OCI-LY3 (cell line): ENCODE results near the gene FABP6.
A peak's percentile ranks its signal among the peaks of the same experiment; 100 is the strongest.

ENCODE experiments used
- H2AFZ ChIP-seq: fragments of 200-600, 300-600 bp; shearing (Covaris generic); 2 replicates; pipeline ENCODE4 v1.6.0; 2014; ENCODE audit warnings: antibody characterized with exemption, low read depth, low read length
- H3K27ac ChIP-seq: fragments of 200-600, 300-600 bp; sonication (generic); 2 replicates; pipeline ENCODE4 v1.5.1; 2014; ENCODE audit warnings: mild to moderate bottlenecking, low read length, moderate library complexity, mixed read lengths
- H3K27me3 ChIP-seq: fragments of 200-600, 300-600 bp; sonication (generic); 2 replicates; pipeline ENCODE4 v1.6.1; 2014; ENCODE audit warnings: low read depth, low read length, mixed read lengths
- H3K36me3 ChIP-seq: fragments of 200-600, 300-600 bp; sonication (generic); replicated peaks from 2 replicates; pipeline ENCODE3; 2014; ENCODE audit warnings: low read depth, low read length, mixed read lengths
- H3K4me1 ChIP-seq: fragments of 300-600, 200-600 bp; sonication (generic); 2 replicates; pipeline ENCODE4 v1.6.1; 2014; ENCODE audit warnings: low read length, mixed read lengths
- H3K4me2 ChIP-seq: fragments of 200-600, 300-600 bp; sonication (generic); 2 replicates; pipeline ENCODE4 v1.6.1; 2014; ENCODE audit warnings: low read length, mixed read lengths
- H3K4me3 ChIP-seq: fragments of 300-600, 200-600 bp; sonication (generic); 2 replicates; pipeline ENCODE4 v1.5.1; 2014; ENCODE audit warnings: antibody characterized with exemption, mild to moderate bottlenecking, low read length, moderate library complexity
- H3K79me2 ChIP-seq: fragments of 300-600, 200-600 bp; shearing (Covaris generic); 2 replicates; pipeline ENCODE4 v1.6.1; 2014; ENCODE audit warnings: mild to moderate bottlenecking, low read length, mixed read lengths
- H3K9ac ChIP-seq: fragments of 300-600, 200-600 bp; shearing (Covaris generic); 2 replicates; pipeline ENCODE4 v1.6.0; 2014; ENCODE audit warnings: mild to moderate bottlenecking, low read length, moderate library complexity
- H3K9me3 ChIP-seq: fragments of 200-600, 300-600 bp; shearing (Covaris generic); 2 replicates; pipeline ENCODE4 v1.6.1; 2014; ENCODE audit warnings: low read length, mixed read lengths; ENCODE audit not compliant: insufficient read depth
- H4K20me1 ChIP-seq: fragments of 200-600, 300-600 bp; sonication (generic); 2 replicates; pipeline ENCODE4 v1.6.1; 2016; ENCODE audit warnings: low read length, mixed read lengths; ENCODE audit not compliant: insufficient read depth
- EZH2phosphoT487 ChIP-seq: fragments of 200-600 bp; shearing (Covaris generic); IDR thresholded peaks from 2 replicates; pipeline ENCODE4 v1.6.1; 2018; ENCODE audit warnings: antibody characterized with exemption, mixed run types, low read depth
- TF ChIP-seq, protein P1 (sequence below): fragments of 200-600, 300-600 bp; sonication (generic); IDR thresholded peaks from 2 replicates; pipeline ENCODE4 v1.5.1; 2014; ENCODE audit warnings: antibody characterized with exemption, low read length, low read depth

Gene FABP6

DNA sequence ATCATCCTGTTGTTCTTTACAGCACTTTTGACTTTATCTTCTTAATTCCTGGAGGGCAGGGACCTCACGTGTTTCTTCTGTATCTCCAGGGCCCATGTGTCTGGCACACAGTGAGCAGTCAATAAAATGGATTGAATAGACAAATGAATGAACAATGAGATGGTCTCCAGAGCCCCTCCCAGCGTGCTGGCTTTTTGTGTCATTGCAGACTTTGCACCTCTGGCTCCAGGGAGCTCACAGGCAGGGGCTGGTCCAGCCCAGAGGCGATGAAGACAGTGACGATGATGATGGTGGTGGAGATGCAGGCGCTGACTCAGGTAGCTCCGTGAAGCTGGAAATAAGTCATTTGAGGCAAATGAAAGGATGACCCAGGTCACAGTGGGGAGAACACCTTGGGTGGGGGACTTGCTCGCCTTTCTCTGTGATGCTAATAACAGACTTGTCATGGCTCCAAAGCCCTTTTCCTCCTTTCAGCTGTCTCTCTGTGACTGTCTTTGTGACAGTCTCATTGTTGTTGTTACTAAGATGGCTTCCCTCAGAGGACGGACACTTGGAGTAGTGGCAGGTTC lies 30.4 kb upstream of the FABP6 start:
- no peaks in the 10 kb centered on the region for H3K36me3 ChIP-seq
- no peaks in the 10 kb centered on the region for H4K20me1 ChIP-seq
- H3K79me2 ChIP-seq, result no peaks in the 10 kb centered on the region
- H2AFZ ChIP-seq, result peak overlapping the region; percentile 65
- peak overlapping the region; percentile 98 for H3K4me2 ChIP-seq
- no peaks in the 10 kb centered on the region for H3K9me3 ChIP-seq
- no peaks in the 10 kb centered on the region for H3K27me3 ChIP-seq
- no peak overlapping the region; the same call in 1 of the 2 replicates for H3K9ac ChIP-seq
- no peak for TF ChIP-seq EZH2phosphoT487
- TF ChIP-seq, protein P1, sequence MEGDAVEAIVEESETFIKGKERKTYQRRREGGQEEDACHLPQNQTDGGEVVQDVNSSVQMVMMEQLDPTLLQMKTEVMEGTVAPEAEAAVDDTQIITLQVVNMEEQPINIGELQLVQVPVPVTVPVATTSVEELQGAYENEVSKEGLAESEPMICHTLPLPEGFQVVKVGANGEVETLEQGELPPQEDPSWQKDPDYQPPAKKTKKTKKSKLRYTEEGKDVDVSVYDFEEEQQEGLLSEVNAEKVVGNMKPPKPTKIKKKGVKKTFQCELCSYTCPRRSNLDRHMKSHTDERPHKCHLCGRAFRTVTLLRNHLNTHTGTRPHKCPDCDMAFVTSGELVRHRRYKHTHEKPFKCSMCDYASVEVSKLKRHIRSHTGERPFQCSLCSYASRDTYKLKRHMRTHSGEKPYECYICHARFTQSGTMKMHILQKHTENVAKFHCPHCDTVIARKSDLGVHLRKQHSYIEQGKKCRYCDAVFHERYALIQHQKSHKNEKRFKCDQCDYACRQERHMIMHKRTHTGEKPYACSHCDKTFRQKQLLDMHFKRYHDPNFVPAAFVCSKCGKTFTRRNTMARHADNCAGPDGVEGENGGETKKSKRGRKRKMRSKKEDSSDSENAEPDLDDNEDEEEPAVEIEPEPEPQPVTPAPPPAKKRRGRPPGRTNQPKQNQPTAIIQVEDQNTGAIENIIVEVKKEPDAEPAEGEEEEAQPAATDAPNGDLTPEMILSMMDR, result no peak
- no peak overlapping the region for H3K27ac ChIP-seq
- peaks cover 9% of the 10 kb centered on the region; the same call in 1 of the 2 replicates for H3K4me1 ChIP-seq
- H3K4me3 ChIP-seq, result peak overlapping the region; percentile 78

DNA sequence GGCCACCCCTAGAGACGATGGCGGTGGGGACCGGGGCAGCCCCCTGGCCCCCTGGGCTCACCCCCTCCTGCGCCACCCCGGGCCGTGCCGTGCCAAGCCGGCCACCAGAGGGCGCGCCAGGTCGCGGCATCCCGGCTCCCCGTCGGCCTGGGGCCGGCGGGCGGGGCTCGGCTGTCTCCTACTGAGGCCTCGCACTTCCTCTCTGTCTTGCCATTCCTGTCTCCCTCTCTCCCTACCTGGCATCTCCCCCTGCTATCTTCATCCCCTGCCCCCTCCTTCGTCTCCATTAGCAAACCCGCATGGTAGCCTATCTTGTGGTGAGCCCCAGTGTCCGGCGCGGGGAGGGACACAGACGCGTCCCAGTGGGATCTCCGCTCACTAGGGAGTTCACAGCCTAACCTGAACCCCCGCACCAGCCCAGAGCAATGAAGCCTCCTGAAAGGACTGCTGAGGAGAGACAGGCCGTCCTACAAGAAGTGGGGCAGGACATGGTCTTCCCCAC lies 29.8 kb upstream of the FABP6 start:
- Histone ChIP-seq H3K27ac (no peak overlapping the region; the same call in 1 of the 2 replicates), H3K9ac (peak overlapping the region; percentile 72), H3K79me2 (no peaks in the 10 kb centered on the region), H4K20me1 (no peaks in the 10 kb centered on the region), H3K36me3 (no peaks in the 10 kb centered on the region), H3K4me2 (peak overlapping the region; percentile 98), H2AFZ (peak overlapping the region; percentile 99), H3K9me3 (no peaks in the 10 kb centered on the region), H3K27me3 (no peaks in the 10 kb centered on the region), H3K4me1 (peaks cover 9% of the 10 kb centered on the region; the same call in 1 of the 2 replicates), H3K4me3 (peak overlapping the region; percentile 78)
- TF ChIP-seq EZH2phosphoT487, result no peak
- TF ChIP-seq, protein P1, result peak; percentile 82

DNA sequence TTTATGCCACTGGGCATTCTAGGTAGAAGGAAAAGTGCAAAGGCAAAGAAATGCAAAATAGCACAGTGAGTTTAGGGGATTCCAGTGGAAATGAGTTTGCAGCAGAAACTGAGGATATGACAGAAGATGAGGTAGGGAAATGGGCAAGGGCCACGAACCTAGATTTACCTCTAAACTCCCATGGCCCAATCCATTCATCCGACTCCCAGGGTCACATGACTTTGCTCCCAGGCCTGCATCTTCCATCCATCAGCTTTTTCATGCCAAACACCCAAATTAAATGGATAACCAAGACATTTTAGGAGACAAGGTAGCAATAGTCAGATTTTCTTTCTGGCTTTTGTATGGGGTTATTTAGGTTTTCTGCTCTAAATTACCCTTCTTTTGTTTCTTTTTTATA lies 22.2 kb upstream of the FABP6 start:
- no peak for TF ChIP-seq EZH2phosphoT487
- TF ChIP-seq, protein P1, result no peak
- H3K4me3 ChIP-seq, result no peak overlapping the region
- H3K27ac ChIP-seq, result no peak overlapping the region
- no peak overlapping the region for H3K4me2 ChIP-seq
- H3K79me2 ChIP-seq, result no peaks in the 10 kb centered on the region
- no peak overlapping the region for H3K9ac ChIP-seq
- H4K20me1 ChIP-seq, result no peaks in the 10 kb centered on the region
- H3K4me1 ChIP-seq, result peaks cover 2% of the 10 kb centered on the region; the same call in 1 of the 2 replicates
- no peaks in the 10 kb centered on the region for H3K27me3 ChIP-seq
- H2AFZ ChIP-seq, result no peak overlapping the region
- no peaks in the 10 kb centered on the region for H3K36me3 ChIP-seq
- no peaks in the 10 kb centered on the region for H3K9me3 ChIP-seq

DNA sequence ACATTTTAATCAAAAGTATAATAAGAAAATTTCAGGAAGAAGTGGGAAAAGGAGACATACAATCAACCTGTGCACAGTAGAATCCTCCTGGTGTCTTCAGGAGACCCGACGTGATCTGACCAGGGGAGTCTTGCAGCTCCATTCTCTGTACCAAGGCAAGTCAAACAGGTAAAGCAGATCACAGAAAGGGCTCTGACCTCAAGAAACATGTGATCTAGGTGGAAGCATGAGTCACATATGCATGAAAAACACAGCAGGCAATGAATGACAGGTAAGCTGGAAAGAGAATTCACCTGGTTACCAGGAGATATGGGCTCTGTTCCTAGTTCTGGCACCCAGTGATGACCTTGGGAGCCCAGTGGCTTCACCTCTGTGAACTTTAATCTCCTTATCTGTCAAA lies 19.4 kb upstream of the FABP6 start:
- H3K9ac ChIP-seq, result no peak overlapping the region
- peaks cover 4% of the 10 kb centered on the region; the same call in 1 of the 2 replicates for H3K4me1 ChIP-seq
- no peaks in the 10 kb centered on the region for H3K36me3 ChIP-seq
- TF ChIP-seq, protein P1, result no peak
- no peak for TF ChIP-seq EZH2phosphoT487
- H3K4me3 ChIP-seq, result no peak overlapping the region
- no peak overlapping the region for H2AFZ ChIP-seq
- no peak overlapping the region for H3K27ac ChIP-seq
- H3K9me3 ChIP-seq, result no peaks in the 10 kb centered on the region
- H3K79me2 ChIP-seq, result no peaks in the 10 kb centered on the region
- no peaks in the 10 kb centered on the region for H4K20me1 ChIP-seq
- no peaks in the 10 kb centered on the region for H3K27me3 ChIP-seq
- H3K4me2 ChIP-seq, result no peak overlapping the region
